Loucy (cell line): Measurements from ENCODE around the gene NR1H2.

Experiments used
- H2AFZ ChIP-seq: fragments of 200-600 bp; sonication (generic); 2 replicates; pipeline ENCODE4 v1.6.0; 2016; ENCODE audit warnings: antibody characterized with exemption, mild to moderate bottlenecking, low read length, moderate library complexity
- H3F3A ChIP-seq: fragments of 200-600 bp; 2 replicates; pipeline ENCODE4 v1.6.0; 2016; ENCODE audit warnings: antibody characterized with exemption, low read depth, mild to moderate bottlenecking
- H3K27me3 ChIP-seq: fragments of 200-600 bp; sonication (generic); 2 replicates; pipeline ENCODE4 v1.6.1; 2014; ENCODE audit warnings: low read length, mild to moderate bottlenecking; ENCODE audit not compliant: insufficient read depth, poor library complexity, severe bottlenecking
- H3K36me3 ChIP-seq: fragments of 200-600 bp; sonication (generic); 2 replicates; pipeline ENCODE4 v1.6.1; 2016; ENCODE audit warnings: low read length; ENCODE audit not compliant: insufficient read depth
- H3K4me1 ChIP-seq: fragments of 200-600 bp; sonication (generic); 2 replicates; pipeline ENCODE4 v1.5.1; 2014; ENCODE audit warnings: low read length, mild to moderate bottlenecking; ENCODE audit not compliant: insufficient read depth, poor library complexity, severe bottlenecking
- H3K4me2 ChIP-seq: fragments of 200-600 bp; sonication (generic); 2 replicates; pipeline ENCODE4 v1.6.0; 2014; ENCODE audit warnings: antibody characterized with exemption, low read length, low read depth, mild to moderate bottlenecking; ENCODE audit not compliant: poor library complexity, severe bottlenecking
- H3K4me3 ChIP-seq: fragments of 200-600 bp; sonication (generic); 2 replicates; pipeline ENCODE4 v1.5.1; 2014; ENCODE audit warnings: low read length, mild to moderate bottlenecking, mixed read lengths; ENCODE audit not compliant: poor library complexity, severe bottlenecking
- H3K79me2 ChIP-seq: fragments of 200-600 bp; sonication (generic); 2 replicates; pipeline ENCODE4 v1.6.1; 2014; ENCODE audit warnings: low read length; ENCODE audit not compliant: insufficient read depth
- H3K9ac ChIP-seq: fragments of 200-600 bp; sonication (generic); 2 replicates; pipeline ENCODE4 v1.6.0; 2014; ENCODE audit warnings: mild to moderate bottlenecking, low read depth, low read length, moderate library complexity; ENCODE audit not compliant: poor library complexity, severe bottlenecking
- H3K9me2 ChIP-seq: fragments of 200-600 bp; sonication (generic); replicated peaks from 2 replicates; pipeline ENCODE4 v1.6.1; 2016; ENCODE audit warnings: low read depth, low read length, mixed read lengths
- H3K9me3 ChIP-seq: fragments of 200-600 bp; sonication (generic); 2 replicates; pipeline ENCODE4 v1.6.1; 2014; ENCODE audit warnings: mild to moderate bottlenecking, antibody characterized with exemption, low read length, low read depth; ENCODE audit not compliant: insufficient read depth
- H4K20me1 ChIP-seq: fragments of 200-600 bp; sonication (generic); 2 replicates; pipeline ENCODE4 v1.6.0; 2014; ENCODE audit warnings: antibody characterized with exemption, low read length, mild to moderate bottlenecking; ENCODE audit not compliant: insufficient read depth, poor library complexity, severe bottlenecking
- EZH2phosphoT487 ChIP-seq: fragments of 200-600 bp; IDR thresholded peaks from 2 replicates; pipeline ENCODE4 v1.6.1; 2018; ENCODE audit warnings: antibody characterized with exemption, mild to moderate bottlenecking, moderate library complexity, borderline replicate concordance
- TF ChIP-seq, protein P1 (sequence below): fragments of 200-600 bp; sonication (generic); conservative IDR thresholded peaks from 2 replicates; pipeline ENCODE4 v1.5.1; 2014; ENCODE audit warnings: mild to moderate bottlenecking, antibody characterized with exemption, low read length

NR1H2 gene

DNA sequence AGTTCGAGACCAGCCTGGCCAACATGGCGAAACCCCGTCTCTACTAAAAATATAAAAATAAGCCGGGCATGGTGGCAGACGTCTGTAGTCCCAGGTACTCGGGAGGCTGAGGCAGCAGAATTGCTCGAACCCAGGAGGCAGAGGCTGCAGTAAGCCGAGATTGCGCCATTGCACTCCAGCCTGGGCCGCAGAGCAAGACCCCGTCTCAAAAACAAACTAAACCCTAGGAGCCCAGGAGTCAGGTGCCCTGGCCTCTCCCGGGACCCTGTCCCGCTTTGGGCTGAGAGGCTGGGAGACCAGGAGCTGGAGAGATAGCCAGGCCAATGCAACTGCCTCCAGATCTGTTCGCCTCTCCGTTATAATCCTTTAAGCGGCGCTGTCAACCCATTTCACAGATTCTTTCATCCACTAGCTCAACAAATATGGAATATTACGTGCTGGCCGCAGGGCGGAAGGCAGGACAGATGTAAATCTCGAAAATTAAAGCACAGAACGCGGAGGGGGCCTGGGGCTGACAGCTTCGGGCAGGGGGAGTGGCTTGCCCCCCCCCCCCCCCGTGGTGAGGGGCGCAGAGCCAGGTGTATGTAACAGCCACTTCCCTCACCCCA is 51.2 kb downstream of the NR1H2 start:
- no peaks in the 10 kb centered on the region for H3K79me2 ChIP-seq
- no peaks in the 10 kb centered on the region for H3K27me3 ChIP-seq
- H2AFZ ChIP-seq = no peak overlapping the region
- no peak overlapping the region for H3K9ac ChIP-seq
- no peak overlapping the region for H3K4me2 ChIP-seq
- H3K4me1 ChIP-seq = peaks cover 4% of the 10 kb centered on the region
- H3K9me2 ChIP-seq = no peaks in the 10 kb centered on the region
- no peaks in the 10 kb centered on the region for H3F3A ChIP-seq
- TF ChIP-seq, protein P1, sequence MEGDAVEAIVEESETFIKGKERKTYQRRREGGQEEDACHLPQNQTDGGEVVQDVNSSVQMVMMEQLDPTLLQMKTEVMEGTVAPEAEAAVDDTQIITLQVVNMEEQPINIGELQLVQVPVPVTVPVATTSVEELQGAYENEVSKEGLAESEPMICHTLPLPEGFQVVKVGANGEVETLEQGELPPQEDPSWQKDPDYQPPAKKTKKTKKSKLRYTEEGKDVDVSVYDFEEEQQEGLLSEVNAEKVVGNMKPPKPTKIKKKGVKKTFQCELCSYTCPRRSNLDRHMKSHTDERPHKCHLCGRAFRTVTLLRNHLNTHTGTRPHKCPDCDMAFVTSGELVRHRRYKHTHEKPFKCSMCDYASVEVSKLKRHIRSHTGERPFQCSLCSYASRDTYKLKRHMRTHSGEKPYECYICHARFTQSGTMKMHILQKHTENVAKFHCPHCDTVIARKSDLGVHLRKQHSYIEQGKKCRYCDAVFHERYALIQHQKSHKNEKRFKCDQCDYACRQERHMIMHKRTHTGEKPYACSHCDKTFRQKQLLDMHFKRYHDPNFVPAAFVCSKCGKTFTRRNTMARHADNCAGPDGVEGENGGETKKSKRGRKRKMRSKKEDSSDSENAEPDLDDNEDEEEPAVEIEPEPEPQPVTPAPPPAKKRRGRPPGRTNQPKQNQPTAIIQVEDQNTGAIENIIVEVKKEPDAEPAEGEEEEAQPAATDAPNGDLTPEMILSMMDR = no peak
- TF ChIP-seq EZH2phosphoT487 = no peak
- no peak overlapping the region for H3K4me3 ChIP-seq
- H4K20me1 ChIP-seq = no peaks in the 10 kb centered on the region
- no peaks in the 10 kb centered on the region for H3K9me3 ChIP-seq
- H3K36me3 ChIP-seq = no peaks in the 10 kb centered on the region

DNA sequence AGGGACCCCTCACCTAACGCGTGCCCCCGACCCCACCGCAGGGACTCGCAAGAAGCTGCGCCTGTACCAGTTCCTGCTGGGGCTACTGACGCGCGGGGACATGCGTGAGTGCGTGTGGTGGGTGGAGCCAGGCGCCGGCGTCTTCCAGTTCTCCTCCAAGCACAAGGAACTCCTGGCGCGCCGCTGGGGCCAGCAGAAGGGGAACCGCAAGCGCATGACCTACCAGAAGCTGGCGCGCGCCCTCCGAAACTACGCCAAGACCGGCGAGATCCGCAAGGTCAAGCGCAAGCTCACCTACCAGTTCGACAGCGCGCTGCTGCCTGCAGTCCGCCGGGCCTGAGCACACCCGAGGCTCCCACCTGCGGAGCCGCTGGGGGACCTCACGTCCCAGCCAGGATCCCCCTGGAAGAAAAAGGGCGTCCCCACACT is 51.8 kb downstream of the NR1H2 start:
- H4K20me1 ChIP-seq = no peaks in the 10 kb centered on the region
- no peaks in the 10 kb centered on the region for H3K9me3 ChIP-seq
- H3K4me1 ChIP-seq = peaks cover 4% of the 10 kb centered on the region
- H3K4me3 ChIP-seq = no peak overlapping the region
- no peak overlapping the region for H3K9ac ChIP-seq
- H3K36me3 ChIP-seq = no peaks in the 10 kb centered on the region
- H3F3A ChIP-seq = no peaks in the 10 kb centered on the region
- no peak overlapping the region for H2AFZ ChIP-seq
- no peaks in the 10 kb centered on the region for H3K27me3 ChIP-seq
- H3K79me2 ChIP-seq = no peaks in the 10 kb centered on the region
- TF ChIP-seq EZH2phosphoT487 = no peak
- TF ChIP-seq, protein P1 = no peak
- H3K9me2 ChIP-seq = no peaks in the 10 kb centered on the region
- H3K4me2 ChIP-seq = no peak overlapping the region

GRCh38 chr19:50428772-50429463 is 52.7 kb downstream of the NR1H2 start:
- Histone ChIP-seq H3K9ac (no peak overlapping the region), H3K27me3 (no peaks in the 10 kb centered on the region), H2AFZ (no peak overlapping the region), H3K36me3 (no peaks in the 10 kb centered on the region), H3K4me1 (peaks cover 4% of the 10 kb centered on the region), H3K4me3 (no peak overlapping the region), H4K20me1 (no peaks in the 10 kb centered on the region), H3K79me2 (no peaks in the 10 kb centered on the region), H3K9me2 (no peaks in the 10 kb centered on the region), H3K9me3 (no peaks in the 10 kb centered on the region), H3K4me2 (no peak overlapping the region), H3F3A (no peaks in the 10 kb centered on the region)
- TF ChIP-seq EZH2phosphoT487 = no peak
- TF ChIP-seq, protein P1 = no peak
